Left colon (tissue), 2 donors: ENCODE results near the gene UBE3B. TPM values are rescaled to one million over a fixed set of nuclear protein-coding genes. Genes with fewer than 3 reads are reported as not detected.
"Not testable (repeated sequence)": the region's sequence is repeated elsewhere in the genome, so short reads cannot be mapped to it uniquely, and the experiment has no call there.

Source experiments
- ATAC-seq: fragments of 200-7000 bp; cut with Tn5 transposase; one replicate; pipeline ENCODE4 v1.9.1; 2020; ENCODE audit warnings: mild to moderate bottlenecking, moderate library complexity
- DNase-seq, 2 donors: peaks; one replicate each; pipeline ENCODE4 v3.0.0-alpha.2; 2020
- intact Hi-C, 2 donors: fragments of 100-400 bp; cut with DNase I in 1 of 2; cut with micrococcal nuclease in 1 of 2; formaldehyde crosslinking; loops; one replicate each; pipeline versions ENCODE4 v1.11.2 to v1.14.0; 2022; cut with DNase I, micrococcal nuclease
- long read RNA-seq: library from polyadenylated mRNA; unstranded; transcript quantifications from one replicate; pipeline ENCODE4 v2.0.0, GENCODE V29; 2021
- total RNA-seq, 2 donors: library from RNA; stranded (reverse); fragmentation: NEBNext Ultra II Directional; extraction: Animal tissue kit (Norgen Biotek cat#: 25700); gene quantifications; one replicate each; pipeline ENCODE4 v1.2.1, GENCODE V29; 2021
- donor health status: DM: no; HTN: no; CAD: no.
- donor health status: DM: yes; HTN: yes; CAD: no.

UBE3B gene
- 10 to 100 TPM; 47.7 to 50.7 TPM for total RNA-seq
- long read RNA-seq, full-length matches to known transcripts = 10 of 45 reads
- long read RNA-seq, partial matches to known transcripts = 11 of 45 reads
- long read RNA-seq, other reads (novel, unspliced or antisense) = 24 of 45 reads

- DNase-seq = peak; percentile 88 to 93
- peak; percentile 99 for ATAC-seq
- intact Hi-C loops = no loop called here
These were observed at the start of gene UBE3B, which contains the start of gene KCTD10 for GRCh38 chr12:109477185-109477962. UBE3B (plus strand) TSS chr12:109477634; CDS start chr12:109483552, 5,918 bp downstream. KCTD10 (minus strand) TSS chr12:109477300; CDS start chr12:109477262, 38 bp downstream.

DNA sequence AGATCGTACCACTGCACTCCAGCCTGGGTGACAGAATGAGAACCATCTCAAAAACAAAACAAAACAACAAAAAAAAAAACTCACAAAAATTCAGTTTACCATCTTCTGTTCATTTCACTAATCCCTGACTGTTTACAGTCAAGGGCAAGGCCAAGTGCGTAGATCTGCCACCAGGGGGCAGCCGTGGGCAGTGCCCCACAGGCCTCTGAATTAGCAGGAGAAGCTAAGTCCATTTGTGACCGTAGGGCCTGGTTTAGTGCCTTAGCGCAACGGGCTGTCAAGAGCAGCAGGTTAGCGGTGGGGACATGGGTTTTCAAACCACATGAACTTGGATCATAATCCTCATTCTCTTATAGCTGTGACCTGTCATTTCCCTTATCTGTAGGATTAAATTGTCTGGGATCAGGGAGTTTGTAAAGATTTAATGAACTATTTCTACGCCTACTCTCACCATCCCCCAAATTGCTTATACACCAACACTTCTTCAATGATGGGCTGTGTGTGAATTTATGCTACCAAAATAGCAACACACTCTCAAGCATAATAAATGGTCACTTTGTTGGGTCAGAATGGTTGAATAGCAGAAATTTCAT lies 49.3 kb upstream of the UBE3B start:
- DNase-seq (peak; percentile 72 to 84), ATAC-seq (peak; percentile 92)
- intact Hi-C loops = loop anchor here in 1 of 2 donors (10.0 kb wide), 1 partner anchor 57 kb away; no protein-coding TSS in a partner anchor

GRCh38 chr12:109428804-109429203 lies 48.6 kb upstream of the UBE3B start:
- intact Hi-C loops = loop anchor here in 1 of 2 donors (10.0 kb wide), 1 partner anchor 56 kb away; no protein-coding TSS in a partner anchor
- DNase-seq, ATAC-seq: not testable (repeated sequence)

- intact Hi-C loops = no loop called here
- ATAC-seq (no peak), DNase-seq (no peak)
These were observed 47.2 kb upstream of the UBE3B start for GRCh38 chr12:109430244-109430643.

DNA sequence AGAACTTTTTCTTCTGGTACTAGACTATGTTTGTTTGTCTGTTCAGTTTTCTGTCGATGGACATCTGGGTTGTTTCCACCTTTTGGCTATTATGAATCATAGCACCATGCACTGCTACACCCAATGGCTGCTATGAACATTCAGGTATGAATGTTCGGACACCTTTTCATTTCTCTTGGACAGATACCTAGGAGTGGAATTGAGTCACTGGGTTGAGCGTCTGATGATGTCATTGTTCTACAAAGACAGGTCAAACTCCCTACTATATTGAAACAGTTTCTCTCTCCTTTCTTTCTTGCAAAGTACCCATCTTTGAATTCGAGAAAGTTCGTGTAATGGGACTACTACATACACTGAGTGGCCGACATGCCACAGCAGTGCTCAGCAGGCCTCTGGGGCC lies 45.0 kb upstream of the UBE3B start:
- intact Hi-C loops = no loop called here
- DNase-seq = no peak
- peak; percentile 6 for ATAC-seq

- ATAC-seq = peak; percentile 89
- intact Hi-C loops = no loop called here
- peak; percentile 89 to 92 for DNase-seq
These were observed 44.6 kb upstream of the UBE3B start for GRCh38 chr12:109432842-109433304.

- intact Hi-C loops = no loop called here
- ATAC-seq = peak; percentile 47
- no peak for DNase-seq
These were observed 43.8 kb upstream of the UBE3B start for GRCh38 chr12:109433618-109434017.

- no peak for DNase-seq
- ATAC-seq = no peak
- intact Hi-C loops = no loop called here
These were observed 42.9 kb upstream of the UBE3B start for GRCh38 chr12:109434582-109434981.

DNA sequence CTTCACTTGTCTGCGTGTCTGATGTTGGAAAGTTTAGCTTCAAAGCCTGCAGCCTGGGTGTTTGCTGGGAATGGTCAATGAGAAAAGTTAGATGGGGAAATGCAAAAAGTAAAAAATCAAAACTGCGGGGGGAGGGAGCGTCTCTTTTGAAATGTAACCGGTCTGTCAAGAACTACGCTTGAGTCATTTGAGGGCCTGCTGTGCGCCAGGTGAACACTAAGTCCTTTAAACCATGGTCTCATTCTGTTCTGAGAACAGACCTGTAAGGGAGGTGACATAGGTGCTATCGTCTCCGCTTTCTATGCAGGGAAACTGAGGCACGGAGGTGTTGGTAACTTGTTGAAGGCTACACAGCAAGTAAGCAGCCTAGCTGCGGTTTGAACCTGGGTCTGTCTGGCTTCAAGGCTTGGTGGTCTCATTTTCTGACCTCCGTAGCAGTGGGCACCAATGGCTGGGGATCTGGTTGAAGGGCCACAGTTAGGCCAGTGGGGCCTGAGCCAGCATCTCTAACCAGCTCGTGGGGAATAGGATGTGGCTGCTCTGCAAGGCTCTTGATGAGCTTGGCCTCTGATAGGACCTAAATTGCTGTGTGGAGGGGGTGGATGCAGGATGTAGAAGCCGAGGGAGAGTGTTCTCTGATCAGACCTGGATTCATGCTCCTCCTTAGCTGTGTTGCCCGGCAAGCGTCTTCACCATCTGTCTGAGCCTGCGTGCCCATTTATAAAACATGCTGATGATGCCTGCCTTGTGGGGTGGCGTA lies 41.8 kb upstream of the UBE3B start:
- no peak for DNase-seq
- no peak for ATAC-seq
- intact Hi-C loops = no loop called here

- no peak for DNase-seq
- no peak for ATAC-seq
- intact Hi-C loops = no loop called here
These were observed 41.3 kb upstream of the UBE3B start for GRCh38 chr12:109436188-109436560.

DNA sequence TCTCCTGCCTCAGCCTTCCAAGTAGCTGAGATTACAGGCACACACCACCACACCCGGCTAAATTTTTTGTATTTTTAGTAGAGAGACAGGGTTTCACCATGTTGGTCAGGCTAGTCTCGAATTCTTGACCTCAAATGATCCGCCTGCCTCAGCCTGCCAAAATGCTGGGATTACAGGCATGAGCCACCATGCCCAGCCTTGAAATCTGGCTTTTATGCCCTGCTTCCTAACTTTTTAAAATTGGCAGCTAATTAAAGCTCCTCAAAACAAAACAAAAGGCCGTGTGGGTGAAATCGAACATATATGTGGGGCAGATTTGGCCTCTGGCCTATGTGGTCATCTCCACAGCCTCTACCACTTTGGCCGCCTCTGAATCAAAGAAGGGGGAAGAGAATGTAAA lies 38.3 kb upstream of the UBE3B start:
- DNase-seq (no peak), ATAC-seq (no peak)
- intact Hi-C loops = no loop called here

DNA sequence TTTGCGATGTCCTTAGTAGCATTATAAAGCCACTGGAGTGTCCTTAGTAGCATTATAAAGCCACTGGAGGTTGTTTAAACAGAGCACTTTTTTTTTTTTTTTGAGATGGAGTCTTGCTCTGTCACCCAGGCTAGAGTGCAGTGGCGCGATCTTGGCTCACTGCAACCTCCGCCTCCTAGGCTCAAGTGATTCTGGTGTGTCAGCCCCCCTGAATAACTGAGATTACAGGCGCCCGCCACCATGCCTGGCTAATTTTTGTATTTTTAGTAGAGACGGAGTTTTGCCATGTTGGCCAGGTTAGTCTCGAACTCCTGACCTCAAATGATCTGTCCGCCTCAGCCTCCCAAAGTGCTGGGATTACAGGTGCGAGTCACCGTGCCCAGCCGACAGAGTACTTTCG lies 37.5 kb upstream of the UBE3B start:
- DNase-seq, intact Hi-C loops, ATAC-seq: not testable (repeated sequence)

DNA sequence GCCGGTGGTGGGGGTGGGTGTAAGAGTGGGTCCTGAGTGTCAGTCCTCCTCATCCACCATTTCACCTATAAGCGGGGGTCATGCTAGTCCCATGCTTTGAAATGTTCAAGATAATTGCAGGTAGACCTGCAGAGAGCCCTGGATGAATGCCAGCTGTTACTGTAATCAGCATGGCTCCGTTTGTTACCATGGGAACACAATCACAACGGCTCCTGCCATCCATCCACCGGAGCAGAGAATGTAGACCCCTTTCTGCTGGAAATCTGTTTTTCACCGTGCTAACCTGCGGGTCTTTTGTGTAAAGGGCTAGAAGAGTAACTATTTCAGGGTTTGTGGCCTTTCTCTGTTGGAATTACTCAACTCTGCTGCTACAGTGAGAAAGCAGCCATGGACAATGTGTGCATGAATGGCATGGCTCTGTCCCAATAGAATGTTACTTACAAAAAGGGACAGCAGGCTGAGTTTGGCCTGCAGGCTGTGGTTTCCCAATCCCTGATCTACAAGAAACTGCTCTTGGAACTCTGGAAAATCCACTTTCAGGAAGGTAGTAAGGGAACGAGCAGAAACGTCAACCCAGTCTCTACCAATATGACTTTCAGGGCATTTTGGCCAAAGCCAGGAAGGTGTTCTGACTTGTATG lies 36.5 kb upstream of the UBE3B start:
- ATAC-seq = no peak
- no peak for DNase-seq
- intact Hi-C loops = no loop called here

DNA sequence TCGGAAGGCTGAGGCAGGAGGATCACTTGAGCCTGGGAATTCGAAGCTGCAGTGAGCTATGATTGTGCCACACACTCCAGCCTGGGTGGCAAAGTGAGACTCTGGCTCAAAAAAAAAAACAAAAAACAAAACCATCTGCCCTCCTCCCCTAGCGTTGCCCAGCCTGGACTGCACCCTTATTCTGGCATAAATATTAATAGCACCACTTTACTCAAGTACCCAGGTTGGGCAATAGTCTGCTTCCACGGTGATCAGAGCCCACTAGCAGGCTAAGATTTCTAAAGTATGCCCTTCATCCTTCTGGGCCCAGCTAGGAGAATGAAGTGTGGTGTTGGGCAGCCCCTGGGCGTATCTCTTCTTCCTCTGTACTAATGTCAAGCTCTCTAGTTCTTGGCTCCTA lies 33.6 kb upstream of the UBE3B start:
- DNase-seq (no peak), ATAC-seq (no peak)
- intact Hi-C loops = no loop called here

- DNase-seq (no peak), ATAC-seq (peak; percentile 19)
- intact Hi-C loops = no loop called here
These were observed 33.2 kb upstream of the UBE3B start for GRCh38 chr12:109444259-109444658.

DNA sequence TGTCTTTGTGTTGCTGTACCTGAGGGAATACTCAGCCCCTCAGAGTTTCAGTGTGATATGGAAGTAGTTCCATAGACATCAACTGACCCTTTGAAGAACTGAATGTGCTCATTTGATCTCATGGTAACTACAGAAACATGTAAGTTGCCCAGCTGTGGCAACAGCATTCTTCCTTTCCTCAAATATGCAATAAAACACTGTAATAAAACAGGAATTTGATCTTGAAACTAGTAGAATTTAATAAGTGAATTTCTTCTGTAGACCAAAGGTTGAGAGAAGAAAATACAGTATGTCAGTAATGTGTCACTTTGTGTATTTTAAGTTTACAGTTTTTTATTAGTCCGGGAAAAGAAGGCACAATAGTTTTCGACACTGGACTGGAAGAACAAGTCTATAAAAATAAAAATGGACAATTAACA lies 32.2 kb upstream of the UBE3B start:
- intact Hi-C loops = no loop called here
- peak; percentile 41 for ATAC-seq
- DNase-seq = no peak

GRCh38 chr12:109446869-109447268 lies 30.6 kb upstream of the UBE3B start:
- ATAC-seq = peak; percentile 56
- DNase-seq = peak; percentile 28 to 75
- intact Hi-C loops = no loop called here

DNA sequence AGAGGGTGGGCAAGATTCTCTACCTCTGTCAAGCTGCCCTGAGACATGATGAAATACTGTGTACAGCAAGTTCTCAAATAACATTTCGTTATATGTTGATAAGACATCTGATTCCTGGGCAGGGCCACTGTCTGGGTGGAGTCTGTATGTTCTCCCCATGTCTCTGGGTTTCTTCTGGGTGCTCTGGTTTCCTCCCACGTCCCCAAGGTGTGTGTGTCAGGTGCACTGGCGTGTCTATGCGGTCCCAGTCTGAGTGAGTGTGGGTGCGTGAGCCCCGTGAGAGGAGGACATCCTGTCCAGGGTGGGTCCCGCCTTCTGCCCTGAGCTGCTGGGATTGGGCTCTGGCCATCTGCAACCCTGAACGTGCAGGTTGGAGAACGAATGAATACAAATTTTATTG lies 30.0 kb upstream of the UBE3B start:
- peak in 1 of 2 donors; percentile 64 for DNase-seq
- intact Hi-C loops = no loop called here
- no peak for ATAC-seq

- ATAC-seq = no peak
- intact Hi-C loops = no loop called here
- DNase-seq = no peak
These were observed 29.2 kb upstream of the UBE3B start for GRCh38 chr12:109448272-109448671.
